IPS-20b (cell line): Measurements from ENCODE around the gene AP5S1.
A peak's percentile ranks its signal among the peaks of the same experiment; 100 is the strongest.
"Not testable (repeated sequence)": the region's sequence is repeated elsewhere in the genome, so short reads cannot be mapped to it uniquely, and the experiment has no call there.

Experiments
- H3K27ac ChIP-seq: one replicate; pipeline ENCODE4 v1.5.1; 2013; ENCODE audit warnings: low read length
- H3K27me3 ChIP-seq: 2 replicates; pipeline ENCODE4 v1.6.1; 2013; ENCODE audit warnings: mild to moderate bottlenecking, low read length, inconsistent platforms; ENCODE audit not compliant: insufficient read depth
- H3K36me3 ChIP-seq: 2 replicates; pipeline ENCODE4 v1.6.1; 2013; ENCODE audit warnings: low read depth, mild to moderate bottlenecking, inconsistent platforms, low read length, moderate library complexity; ENCODE audit not compliant: insufficient read depth
- H3K4me1 ChIP-seq: 2 replicates; pipeline ENCODE4 v1.6.1; 2013; ENCODE audit warnings: mild to moderate bottlenecking, control low read depth, inconsistent platforms, low read length, moderate library complexity; ENCODE audit not compliant: insufficient read depth
- H3K4me3 ChIP-seq: 2 replicates; pipeline ENCODE4 v1.5.1; 2013; ENCODE audit warnings: mild to moderate bottlenecking, low read length, inconsistent platforms
- H3K9ac ChIP-seq: 2 replicates; pipeline ENCODE4 v1.6.1; 2013; ENCODE audit warnings: low read depth, mild to moderate bottlenecking, inconsistent platforms, low read length, moderate library complexity
- H3K9me3 ChIP-seq: 2 replicates; pipeline ENCODE4 v1.6.1; 2013; ENCODE audit warnings: mild to moderate bottlenecking, low read depth, low read length, inconsistent platforms; ENCODE audit not compliant: insufficient read depth

AP5S1 gene

GRCh38 chr20:3828798-3829197 is 8.5 kb downstream of the AP5S1 start:
- Histone ChIP-seq H3K9ac (no peak overlapping the region), H3K4me1 (no peaks in the 10 kb centered on the region), H3K36me3 (no peaks in the 10 kb centered on the region), H3K4me3 (no peak overlapping the region), H3K27me3 (no peaks in the 10 kb centered on the region), H3K9me3 (no peaks in the 10 kb centered on the region), H3K27ac (no peak overlapping the region)

DNA sequence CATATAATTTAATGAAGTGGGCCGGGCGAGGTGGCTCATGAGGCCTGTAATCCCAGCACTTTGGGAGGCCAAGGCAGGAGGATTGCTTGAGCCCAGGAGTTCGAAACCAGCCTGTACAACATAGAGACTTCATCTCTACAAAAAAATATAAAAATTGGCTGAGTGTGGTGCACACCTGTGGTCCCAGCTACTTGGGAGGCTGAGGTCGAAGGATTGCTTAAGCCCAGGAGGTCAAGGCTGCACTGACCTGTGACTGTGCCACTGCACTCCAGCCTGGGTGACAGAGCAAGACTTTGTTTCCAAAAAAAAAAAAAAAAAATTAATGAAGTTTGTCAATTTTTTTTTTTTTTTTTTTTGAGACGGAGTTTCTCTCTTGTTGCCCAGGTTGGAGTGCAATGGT is 9.5 kb downstream of the AP5S1 start:
- H3K9ac ChIP-seq, H3K9me3 ChIP-seq, H3K4me1 ChIP-seq, H3K36me3 ChIP-seq, H3K4me3 ChIP-seq, H3K27ac ChIP-seq, H3K27me3 ChIP-seq: not testable (repeated sequence)

DNA sequence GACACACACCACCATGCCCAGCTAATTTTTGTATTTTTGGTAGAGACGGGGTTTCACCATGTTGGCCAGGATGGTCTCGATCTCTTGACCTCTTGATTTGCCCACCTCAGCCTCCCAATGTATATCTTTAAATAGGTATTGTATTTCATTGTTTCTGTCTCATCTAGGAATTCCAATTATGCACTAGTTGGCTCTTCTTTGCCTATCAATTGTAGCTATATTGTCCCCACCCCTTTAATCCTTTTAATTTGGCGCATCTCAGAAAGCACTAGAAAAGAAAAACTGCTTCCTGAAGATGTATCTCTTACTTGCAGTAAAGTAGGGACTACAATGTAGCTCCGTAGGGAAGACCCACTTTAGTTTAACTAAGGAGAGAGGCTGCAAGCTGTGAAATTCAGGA is 15.8 kb downstream of the AP5S1 start:
- Histone ChIP-seq H3K9me3 (no peaks in the 10 kb centered on the region), H3K4me1 (no peaks in the 10 kb centered on the region; the same call in 1 of the 2 replicates), H3K9ac (no peak overlapping the region), H3K27ac (no peak overlapping the region), H3K36me3 (no peaks in the 10 kb centered on the region), H3K4me3 (no peak overlapping the region), H3K27me3 (no peaks in the 10 kb centered on the region)

DNA sequence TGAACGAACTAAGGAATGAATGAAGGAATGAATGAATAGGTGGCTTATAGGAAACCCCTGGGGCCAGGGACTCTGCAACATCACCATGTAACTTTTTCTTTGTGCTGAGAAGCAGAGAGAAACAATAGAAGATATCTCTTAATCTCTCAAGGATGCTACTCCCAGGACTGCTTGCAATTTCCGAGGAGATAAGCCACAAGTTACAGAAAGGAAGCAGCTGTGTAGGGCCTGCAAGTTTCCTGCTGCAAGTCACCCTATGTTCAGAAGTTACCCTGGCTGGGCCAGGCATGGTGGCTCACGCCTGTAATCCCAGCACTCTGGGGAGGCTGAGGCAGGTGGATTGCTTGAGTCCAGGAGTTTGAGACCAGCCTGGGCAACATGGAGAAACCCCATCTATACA is 19.0 kb downstream of the AP5S1 start:
- H3K36me3 ChIP-seq = no peaks in the 10 kb centered on the region
- H3K9me3 ChIP-seq = no peaks in the 10 kb centered on the region
- no peaks in the 10 kb centered on the region; the same call in 1 of the 2 replicates for H3K4me1 ChIP-seq
- no peak overlapping the region for H3K4me3 ChIP-seq
- no peak overlapping the region for H3K9ac ChIP-seq
- H3K27me3 ChIP-seq = no peaks in the 10 kb centered on the region
- no peak overlapping the region for H3K27ac ChIP-seq

DNA sequence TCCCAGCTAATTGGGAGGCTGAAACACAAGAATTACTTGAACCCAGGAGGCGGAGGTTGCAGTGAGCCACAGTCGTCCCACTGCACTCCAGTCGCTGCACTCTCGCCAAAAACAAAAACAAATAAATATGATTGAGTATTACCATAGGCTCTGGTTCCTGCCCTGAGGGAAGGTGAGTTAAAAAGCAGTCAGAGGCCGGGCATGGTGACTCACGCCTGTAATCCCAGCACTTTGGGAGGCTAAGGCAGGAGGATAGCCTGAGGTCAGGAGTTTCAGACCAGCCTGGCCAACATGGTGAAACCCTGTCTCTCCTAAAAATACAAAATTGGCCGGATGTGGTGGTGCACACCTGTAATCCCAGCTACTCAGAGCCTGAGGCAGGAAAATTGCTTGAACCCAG is 19.9 kb downstream of the AP5S1 start:
- not testable (repeated sequence) for H3K27ac ChIP-seq, H3K4me1 ChIP-seq, H3K9ac ChIP-seq, H3K36me3 ChIP-seq, H3K4me3 ChIP-seq, H3K27me3 ChIP-seq, H3K9me3 ChIP-seq

DNA sequence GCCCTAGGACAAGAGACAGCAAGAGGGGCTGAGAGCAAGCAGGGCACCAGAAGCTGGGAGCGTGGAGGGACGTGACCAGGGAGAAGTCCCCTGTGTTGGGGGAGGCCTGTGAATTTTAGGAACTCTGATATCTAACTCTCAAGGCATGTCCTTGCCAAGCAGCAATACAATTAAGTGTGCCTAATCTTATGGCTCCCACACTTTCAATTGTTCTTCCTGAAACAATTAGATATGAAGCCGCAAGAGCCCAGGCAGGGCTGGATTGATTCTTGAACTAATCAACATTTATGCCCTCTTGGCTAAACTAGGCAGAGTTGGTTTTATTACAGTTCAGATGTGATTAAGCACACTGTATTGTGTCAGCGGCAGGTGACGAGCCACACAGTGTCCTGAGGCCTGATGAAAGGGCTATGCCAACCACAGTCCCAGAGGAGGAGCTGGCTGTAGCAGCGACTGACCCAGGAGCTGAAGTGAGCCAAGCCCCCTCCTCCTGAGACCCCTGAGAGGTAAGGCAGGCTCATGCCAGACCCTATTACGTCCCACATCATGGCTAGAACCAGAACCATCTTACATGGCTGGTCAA is 22.1 kb downstream of the AP5S1 start:
- H3K27ac ChIP-seq = no peak overlapping the region
- peaks cover under 1% of the 10 kb centered on the region for H3K4me1 ChIP-seq
- no peak overlapping the region for H3K4me3 ChIP-seq
- no peak overlapping the region for H3K9ac ChIP-seq
- no peaks in the 10 kb centered on the region for H3K36me3 ChIP-seq
- H3K9me3 ChIP-seq = no peaks in the 10 kb centered on the region
- H3K27me3 ChIP-seq = no peaks in the 10 kb centered on the region

DNA sequence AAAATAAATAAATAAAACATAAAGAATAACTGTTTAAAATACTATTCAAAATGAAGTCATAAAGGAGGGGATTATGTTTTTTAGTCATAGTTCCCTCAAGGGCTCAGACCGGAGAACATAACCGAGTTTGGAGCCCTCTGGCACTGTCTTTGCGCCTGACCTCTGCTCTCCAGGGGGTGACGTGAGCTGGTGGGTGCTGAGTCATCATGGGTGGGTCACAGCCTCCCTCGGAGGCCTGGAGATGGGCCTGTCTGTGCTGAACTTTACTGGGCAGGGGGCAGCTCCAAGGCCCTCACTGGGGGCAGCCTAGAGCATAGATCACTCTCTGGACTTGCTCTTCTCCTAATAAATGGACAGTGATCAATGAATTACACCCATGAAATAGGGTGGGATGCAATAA is 23.1 kb downstream of the AP5S1 start:
- peaks cover 4% of the 10 kb centered on the region for H3K4me1 ChIP-seq
- no peaks in the 10 kb centered on the region for H3K9me3 ChIP-seq
- no peak overlapping the region for H3K4me3 ChIP-seq
- H3K27me3 ChIP-seq = no peaks in the 10 kb centered on the region
- no peak overlapping the region for H3K9ac ChIP-seq
- no peak overlapping the region for H3K27ac ChIP-seq
- H3K36me3 ChIP-seq = no peaks in the 10 kb centered on the region

GRCh38 chr20:3843990-3844619 is 23.8 kb downstream of the AP5S1 start:
- H3K27ac ChIP-seq, H3K4me3 ChIP-seq, H3K4me1 ChIP-seq, H3K36me3 ChIP-seq, H3K27me3 ChIP-seq, H3K9me3 ChIP-seq, H3K9ac ChIP-seq: not testable (repeated sequence)

DNA sequence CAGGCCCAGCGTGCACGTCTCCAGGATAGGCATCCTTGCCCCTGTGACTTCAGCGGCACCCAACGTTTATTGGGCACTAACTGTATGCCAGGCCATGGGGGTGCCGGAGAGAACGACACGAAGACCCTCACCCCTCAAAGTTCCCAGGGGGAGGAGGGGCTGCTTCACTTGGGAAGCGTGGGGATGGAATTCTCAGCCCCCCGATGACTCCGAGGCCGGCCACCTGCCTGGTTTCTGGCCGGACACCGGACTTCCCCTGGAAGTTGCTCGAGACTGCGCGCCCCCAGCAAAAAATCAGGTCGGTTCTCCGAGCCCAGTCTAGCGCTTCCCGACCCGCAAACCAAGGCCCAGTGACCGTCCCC is 26.0 kb downstream of the AP5S1 start:
- no peaks in the 10 kb centered on the region for H3K36me3 ChIP-seq
- H3K4me1 ChIP-seq = peaks cover 4% of the 10 kb centered on the region; the same call in 1 of the 2 replicates
- no peaks in the 10 kb centered on the region for H3K9me3 ChIP-seq
- peak overlapping the region; percentile 82; the same call in 1 of the 2 replicates for H3K9ac ChIP-seq
- no peak overlapping the region for H3K27ac ChIP-seq
- H3K4me3 ChIP-seq = peak overlapping the region; percentile 73
- no peaks in the 10 kb centered on the region for H3K27me3 ChIP-seq

- H3K9me3 ChIP-seq = no peaks in the 10 kb centered on the region
- H3K9ac ChIP-seq = peak within 1 kb of the TSS; percentile 82
- H3K27me3 ChIP-seq = no peaks in the 10 kb centered on the region
- no peaks in the 10 kb centered on the region for H3K36me3 ChIP-seq
- H3K4me1 ChIP-seq = peaks cover 4% of the 10 kb centered on the region; the same call in 1 of the 2 replicates
- peak within 1 kb of the TSS; percentile 73 for H3K4me3 ChIP-seq
- H3K27ac ChIP-seq = no peak within 1 kb of the TSS
Observed at GRCh38 chr20:3846740-3847428, 26.5 kb downstream of the AP5S1 start, which contains the start of gene MAVS. MAVS (plus strand) TSS chr20:3846834; CDS start chr20:3854625, 7,791 bp downstream.

GRCh38 chr20:3847429-3847940 is 27.1 kb downstream of the AP5S1 start:
- Histone ChIP-seq H3K36me3 (no peaks in the 10 kb centered on the region), H3K9me3 (no peaks in the 10 kb centered on the region), H3K4me1 (peaks cover 4% of the 10 kb centered on the region; the same call in 1 of the 2 replicates), H3K4me3 (peak overlapping the region; percentile 73), H3K27ac (no peak overlapping the region), H3K27me3 (no peaks in the 10 kb centered on the region), H3K9ac (peak overlapping the region; percentile 70; the same call in 1 of the 2 replicates)

- Histone ChIP-seq H3K27me3 (no peaks in the 10 kb centered on the region), H3K36me3 (no peaks in the 10 kb centered on the region), H3K27ac (no peak overlapping the region), H3K4me3 (no peak overlapping the region), H3K9me3 (no peaks in the 10 kb centered on the region), H3K9ac (no peak overlapping the region), H3K4me1 (peaks cover 4% of the 10 kb centered on the region; the same call in 1 of the 2 replicates)
Observed at GRCh38 chr20:3848565-3848964, 28.2 kb downstream of the AP5S1 start.
